Measurements from ENCODE around the gene RPUSD1.

Gene RPUSD1

DNA sequence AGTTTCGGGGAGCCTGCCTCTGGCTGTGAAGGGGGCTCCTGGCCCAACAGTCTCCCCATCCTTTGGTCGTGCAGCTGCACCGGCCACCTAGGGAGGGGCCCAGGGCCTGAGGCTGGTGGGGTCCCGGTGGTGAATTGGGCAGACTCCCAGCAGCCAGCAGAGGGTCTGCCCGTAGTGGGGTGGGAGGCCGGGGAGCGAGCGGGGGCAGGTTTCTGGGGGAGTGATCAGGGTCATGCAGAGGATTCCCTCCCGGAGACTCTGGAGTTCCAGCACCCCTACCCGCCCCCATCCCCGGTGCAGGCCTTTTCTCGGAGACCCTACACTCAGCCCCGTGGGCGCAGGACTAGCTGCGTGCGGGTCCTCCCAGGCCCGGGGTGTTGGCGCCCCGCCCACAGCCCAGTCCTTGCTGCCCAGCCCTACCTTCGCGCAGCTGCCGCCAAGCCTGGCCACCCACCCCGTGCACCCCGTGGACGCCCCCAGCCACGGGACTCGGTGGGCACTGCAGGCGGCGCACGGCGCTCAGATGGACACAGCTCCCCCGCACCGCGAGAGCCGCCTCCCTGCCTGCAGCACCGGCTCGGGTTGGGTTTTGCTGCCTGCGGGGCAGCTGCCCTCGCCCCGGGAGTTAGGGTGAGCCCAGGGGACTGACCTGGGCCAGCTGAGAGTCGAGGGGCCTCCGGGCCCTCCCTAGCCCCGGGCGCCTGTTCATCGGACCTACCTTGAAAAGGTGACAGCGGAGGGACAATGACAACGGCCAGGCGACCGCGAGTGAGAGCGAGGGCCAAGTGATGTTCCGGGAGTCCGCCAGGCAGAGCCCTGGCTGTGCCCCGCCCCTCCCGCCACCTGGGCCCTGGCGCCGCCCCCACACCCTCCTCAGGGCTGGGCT lies 12.0 kb upstream of the RPUSD1 start, which contains the start of gene GNG13:
Gene GNG13 (minus strand): TSS at position 787 of the 886 bp plus-strand sequence. CDS start 1,657 bp downstream, outside the sequence.
- no peak for DNase-seq (ENCODE audit: low read depth in 1 of 2, low spot score in 1 of 2)

DNA sequence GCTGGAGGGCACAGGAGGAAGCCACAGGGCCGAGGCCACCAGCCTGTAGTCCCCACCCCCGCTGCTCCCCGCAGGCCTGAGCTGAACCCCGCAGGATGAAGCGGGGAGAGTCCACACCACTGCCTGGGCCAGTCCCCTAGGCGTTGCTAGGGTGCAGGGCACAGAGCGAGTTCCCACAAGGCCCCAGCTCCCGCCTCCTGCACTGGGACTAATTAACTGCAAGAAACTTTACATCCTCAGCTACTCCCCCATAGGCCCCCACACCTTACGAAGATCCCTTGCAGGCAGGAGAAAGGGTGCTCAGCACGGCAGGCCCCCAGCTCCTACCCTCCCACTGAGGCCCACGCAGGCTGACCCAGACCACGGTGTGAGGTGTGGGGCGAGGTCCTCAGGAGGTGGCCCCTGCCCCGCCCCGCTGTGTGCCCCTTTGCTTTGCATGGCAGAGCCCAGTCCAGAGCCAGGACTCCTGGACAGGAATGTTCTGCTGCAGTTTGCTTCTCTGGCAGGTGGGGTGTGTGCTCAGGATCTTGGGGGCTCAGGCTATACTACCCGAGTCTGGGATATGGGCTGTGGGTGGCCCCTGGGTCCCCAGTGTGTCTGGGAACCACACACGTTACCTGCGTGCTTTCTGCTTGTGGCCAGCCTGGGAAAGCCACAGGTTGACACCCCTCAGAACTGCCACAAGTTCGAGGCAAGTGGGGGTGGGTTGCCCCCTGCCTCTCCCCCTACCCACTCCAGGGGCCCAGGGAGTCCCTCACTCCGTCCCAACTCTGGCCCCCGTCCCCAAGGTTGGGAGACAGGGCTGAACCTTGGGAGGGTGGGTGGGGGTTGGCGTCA lies 11.1 kb upstream of the RPUSD1 start:
- DNase-seq (ENCODE audit: low read depth in 1 of 2, low spot score in 1 of 2): no peak

DNA sequence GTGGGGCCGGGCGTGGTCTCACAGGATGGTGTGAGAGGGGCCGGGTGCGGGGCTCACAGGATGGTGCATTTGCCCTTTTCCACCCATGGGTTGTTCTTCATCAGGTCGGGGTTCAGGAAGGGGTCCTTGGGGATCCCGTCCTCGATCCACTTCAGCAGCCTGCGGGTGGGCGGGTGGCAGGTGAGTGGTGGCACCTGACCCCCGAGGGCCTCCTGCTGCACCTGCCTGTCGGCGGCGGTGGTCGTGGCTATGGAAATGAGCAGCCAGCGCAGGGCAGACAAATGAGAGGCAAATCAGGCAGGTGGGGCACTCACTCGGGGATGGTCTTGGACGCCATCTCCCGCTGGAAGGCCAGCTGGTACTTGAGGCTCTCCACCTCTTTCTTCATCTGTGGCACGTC lies 10.5 kb upstream of the RPUSD1 start:
- DNase-seq (ENCODE audit: low read depth in 1 of 2, low spot score in 1 of 2): no peak

DNA sequence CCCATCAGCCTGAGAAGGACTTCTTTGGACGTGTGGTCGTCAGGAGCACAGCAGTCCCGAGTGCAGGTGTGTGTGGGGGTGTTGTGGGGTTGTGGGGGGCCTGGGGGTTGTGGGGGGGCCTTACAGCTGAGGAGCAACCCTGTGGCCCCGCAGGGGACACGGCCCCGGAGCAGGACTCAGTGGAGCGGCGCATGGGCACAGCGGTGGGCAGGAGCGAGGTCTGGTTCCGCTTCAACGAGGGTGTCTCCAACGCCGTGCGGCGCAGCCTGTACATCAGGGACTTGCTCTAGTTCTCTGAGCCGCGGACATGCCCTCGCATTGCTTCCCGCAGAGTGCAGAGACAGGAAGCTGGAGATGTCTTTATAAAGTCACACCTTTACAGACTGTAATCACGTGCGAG lies 9.5 kb upstream of the RPUSD1 start:
- DNase-seq (ENCODE audit: low read depth in 1 of 2, low spot score in 1 of 2): no peak

DNA sequence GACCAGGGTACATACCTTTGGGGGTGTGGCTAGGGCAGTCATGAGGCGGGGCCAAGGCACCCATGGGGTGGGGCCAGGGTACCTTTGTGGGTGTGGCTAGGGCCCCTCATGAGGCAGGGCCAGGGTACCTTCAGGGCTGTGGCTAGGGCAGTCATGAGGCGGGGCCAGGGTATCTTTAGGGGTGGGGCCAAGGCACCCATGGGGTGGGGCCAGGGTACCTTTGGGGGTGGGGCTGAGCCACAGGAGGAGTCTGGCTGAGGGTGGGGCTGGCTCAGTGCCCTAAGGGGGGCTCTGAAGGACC lies 8.9 kb upstream of the RPUSD1 start:
- no peak for DNase-seq (ENCODE audit: low read depth in 1 of 2, low spot score in 1 of 2)

DNA sequence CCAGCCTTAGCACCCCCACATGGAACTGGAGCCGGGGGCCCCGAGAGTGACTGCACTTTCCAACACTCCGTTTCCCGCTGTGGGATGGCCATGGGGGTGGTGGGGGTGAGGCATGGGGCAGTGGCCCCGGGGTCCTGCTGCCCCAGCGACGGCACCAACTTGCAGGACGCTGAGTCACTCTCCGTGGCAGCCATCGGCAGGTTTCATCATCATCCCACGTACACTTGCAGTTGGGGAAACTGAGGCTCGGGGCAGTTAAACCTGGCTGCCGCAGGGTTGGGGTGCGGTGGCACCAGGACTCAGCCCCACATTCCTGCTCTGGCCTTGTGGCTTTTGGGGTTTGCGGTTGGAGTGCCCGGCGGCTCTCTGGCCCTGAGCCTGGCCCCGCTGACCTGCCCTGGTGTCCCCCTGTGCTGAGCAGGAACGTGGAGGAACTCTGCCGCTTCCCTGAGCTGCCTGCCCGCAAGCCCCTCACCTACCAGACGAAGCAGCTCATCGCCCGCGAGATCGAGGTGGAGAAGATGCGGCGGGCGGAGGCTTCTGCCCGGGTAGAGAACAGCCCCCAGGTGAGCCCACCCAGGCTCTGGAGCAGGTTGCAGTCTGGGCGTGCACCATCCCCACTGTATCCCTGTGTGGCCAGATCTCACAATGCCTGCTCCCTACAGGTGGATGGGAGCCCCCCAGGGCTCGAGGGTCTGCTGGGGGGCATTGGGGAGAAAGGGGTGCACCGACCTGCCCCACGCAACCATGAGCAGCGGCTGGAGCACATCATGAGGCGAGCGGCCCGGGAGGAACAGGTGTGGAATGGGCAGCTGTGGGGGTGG lies 8.3 kb upstream of the RPUSD1 start:
- DNase-seq (ENCODE audit: low read depth in 1 of 2, low spot score in 1 of 2): no peak

DNA sequence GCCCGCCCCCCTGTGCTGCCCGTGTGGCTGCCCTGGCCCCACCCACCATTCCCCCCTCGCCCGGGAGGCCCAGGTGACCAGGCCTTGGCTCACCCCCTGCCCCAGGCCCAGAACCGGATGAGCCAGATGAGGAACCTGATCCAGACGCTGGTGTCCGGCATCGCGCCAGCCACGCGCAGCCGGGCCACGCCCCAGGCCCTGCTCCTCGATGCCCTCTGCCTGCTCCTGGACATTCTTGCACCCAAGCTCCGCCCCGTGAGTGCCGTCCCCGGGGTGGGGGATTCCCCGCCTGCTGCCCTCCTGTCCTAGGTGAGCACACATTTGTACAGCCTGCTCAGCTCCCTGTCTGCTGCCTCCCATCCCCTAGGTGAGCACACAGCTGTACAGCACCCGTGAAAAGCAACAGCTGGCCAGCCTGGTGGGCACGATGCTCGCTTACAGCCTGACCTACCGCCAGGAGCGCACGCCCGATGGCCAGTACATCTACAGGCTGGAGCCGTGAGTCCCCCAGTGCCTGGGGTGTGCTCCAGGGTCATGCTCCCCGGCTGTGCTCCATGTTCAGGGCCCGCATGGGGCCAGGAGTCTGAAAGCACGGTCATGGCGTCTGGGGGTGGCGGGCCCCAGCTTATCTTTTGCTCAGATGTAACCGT lies 7.5 kb upstream of the RPUSD1 start:
- no peak for DNase-seq (ENCODE audit: low read depth in 1 of 2, low spot score in 1 of 2)

DNA sequence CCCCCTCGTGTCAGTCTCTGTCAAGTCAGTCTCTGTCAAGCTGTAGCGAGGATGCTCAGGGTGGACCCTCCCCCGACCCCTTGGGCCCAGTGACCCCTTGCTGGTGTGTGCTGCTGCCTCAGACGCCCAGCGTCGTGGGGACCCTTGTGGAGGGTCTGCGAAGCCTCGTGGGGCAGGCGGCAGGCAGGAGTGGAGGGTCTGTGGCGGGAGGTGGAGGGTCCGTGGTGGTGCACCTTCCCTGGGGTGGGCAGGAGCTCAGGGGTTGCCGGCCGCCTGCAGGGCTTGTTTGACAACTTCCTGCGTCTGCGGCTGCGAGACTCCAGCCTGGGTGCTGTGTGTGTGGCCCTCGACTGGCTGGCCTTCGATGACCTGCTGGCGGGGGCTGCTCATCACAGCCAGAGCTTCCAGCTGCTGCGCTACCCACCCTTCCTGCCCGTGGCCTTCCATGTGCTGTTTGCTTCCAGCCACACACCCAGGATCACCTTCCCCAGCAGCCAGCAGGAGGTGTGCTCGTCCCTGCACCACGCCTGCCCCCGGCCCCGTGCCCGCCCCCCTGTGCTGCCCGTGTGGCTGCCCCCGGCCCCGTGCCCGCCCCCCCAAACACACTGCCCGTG lies 6.8 kb upstream of the RPUSD1 start:
- DNase-seq (ENCODE audit: low read depth in 1 of 2, low spot score in 1 of 2): no peak

DNA sequence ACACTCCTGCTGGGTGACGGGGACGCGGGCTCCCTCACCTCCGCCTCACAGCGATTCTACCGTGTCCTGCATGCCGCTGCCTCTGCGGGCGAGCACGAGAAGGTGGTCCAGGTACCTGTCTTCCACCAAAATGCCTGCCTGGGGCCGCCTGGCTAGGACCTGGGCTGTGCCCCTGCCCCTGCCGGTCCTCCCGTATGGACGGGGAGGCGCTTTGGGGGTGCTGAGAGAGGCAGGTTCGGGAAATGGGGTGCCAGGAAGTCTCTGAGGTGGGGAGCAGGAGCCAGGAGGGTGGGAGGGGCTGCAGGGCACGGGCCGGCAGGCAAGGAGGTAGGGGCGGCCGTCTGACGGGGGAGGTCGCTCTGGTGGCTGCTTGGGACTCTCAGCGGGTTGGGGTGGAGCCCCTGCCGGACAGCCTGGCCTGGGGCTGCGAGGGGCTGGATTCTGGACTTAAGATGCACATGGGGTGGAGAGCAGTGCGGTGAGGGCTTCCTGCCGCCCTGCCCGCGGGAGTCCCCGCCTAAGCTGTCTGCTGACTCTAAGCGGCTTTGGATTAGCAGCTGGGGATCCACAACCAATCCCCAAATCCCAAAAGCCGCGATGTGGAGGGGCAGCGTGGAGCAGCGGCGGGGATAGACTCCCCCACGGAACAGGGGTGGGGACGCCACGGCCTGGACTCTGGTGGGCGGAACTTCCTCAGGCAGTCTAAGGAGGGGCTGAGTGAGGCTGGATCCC lies 6.1 kb upstream of the RPUSD1 start:
- DNase-seq (ENCODE audit: low read depth in 1 of 2, low spot score in 1 of 2): no peak

DNA sequence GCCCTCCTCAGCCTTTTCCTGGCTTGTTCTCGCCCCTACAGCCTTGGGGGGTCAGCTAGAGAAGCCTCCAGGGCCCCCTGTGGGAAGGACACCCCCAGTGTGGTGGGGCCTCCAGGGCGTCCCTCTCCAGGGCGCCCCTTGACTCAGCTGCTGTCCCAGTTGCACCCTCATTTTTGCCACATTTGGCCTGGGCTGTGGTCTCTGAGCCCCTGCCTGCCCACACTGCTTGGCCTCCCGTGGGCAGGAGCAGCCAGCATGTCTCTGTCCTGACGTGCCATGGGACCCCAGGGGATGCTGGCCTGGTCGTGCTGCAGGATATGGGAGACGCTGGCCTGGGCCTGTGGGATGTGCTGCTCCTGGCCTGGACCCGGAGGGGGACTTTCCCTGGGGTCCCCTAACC lies 5.2 kb upstream of the RPUSD1 start:
- DNase-seq (ENCODE audit: low read depth in 1 of 2, low spot score in 1 of 2): no peak

DNA sequence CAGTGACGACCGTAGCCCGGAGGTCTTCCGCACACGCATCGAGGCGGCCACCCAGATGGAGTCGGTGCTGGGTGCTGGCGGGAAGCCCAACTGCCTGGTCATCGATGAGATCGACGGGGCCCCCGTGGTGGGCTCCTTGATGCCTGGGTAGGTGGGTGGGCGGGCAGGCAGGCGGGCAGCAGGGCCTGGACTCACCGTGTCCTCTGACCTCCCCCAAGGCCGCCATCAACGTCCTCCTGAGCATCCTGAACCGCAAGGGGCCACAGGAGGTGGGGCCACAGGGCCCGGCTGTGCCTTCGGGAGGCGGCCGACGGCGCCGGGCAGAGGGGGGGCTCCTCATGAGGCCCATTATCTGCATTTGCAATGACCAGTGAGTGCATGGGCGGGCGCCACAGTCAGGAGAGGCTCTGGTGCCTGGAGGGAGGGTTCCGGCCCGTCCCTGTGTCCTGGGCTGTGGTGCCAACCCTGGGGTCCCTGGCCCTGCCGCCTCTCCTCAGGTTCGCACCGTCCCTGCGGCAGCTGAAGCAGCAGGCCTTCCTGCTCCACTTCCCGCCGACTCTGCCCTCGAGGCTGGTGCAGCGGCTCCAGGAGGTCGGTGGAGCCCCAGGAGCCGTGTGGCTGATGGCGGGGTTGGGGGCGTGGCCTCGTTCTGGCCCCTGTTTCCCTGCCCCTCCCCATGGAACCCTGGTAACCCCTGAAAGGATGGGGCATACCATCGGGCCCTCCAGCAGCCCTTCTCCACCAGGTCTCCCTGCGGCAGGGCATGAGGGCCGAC lies 4.2 kb upstream of the RPUSD1 start:
- DNase-seq (ENCODE audit: low read depth in 1 of 2, low spot score in 1 of 2): no peak

DNA sequence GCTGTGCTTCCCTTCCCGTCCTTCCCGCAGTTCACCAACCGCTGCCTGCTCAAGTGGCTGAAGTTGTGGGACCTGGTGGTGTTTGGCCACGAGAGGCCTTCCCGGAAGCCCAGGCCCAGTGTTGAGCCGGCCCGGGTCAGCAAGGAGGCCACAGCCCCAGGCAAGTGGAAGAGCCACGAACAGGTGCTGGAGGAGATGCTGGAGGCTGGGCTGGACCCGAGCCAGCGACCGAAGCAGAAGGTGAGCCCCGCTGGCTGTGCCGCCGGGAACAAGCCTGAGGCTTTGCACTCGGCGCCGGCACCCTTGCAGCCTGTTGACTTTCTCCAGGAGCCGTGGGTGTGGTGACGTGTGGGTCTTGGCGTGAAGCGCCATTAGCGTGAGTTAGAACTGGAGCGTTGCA lies 3.0 kb upstream of the RPUSD1 start:
- no peak for DNase-seq (ENCODE audit: low read depth in 1 of 2, low spot score in 1 of 2)

DNA sequence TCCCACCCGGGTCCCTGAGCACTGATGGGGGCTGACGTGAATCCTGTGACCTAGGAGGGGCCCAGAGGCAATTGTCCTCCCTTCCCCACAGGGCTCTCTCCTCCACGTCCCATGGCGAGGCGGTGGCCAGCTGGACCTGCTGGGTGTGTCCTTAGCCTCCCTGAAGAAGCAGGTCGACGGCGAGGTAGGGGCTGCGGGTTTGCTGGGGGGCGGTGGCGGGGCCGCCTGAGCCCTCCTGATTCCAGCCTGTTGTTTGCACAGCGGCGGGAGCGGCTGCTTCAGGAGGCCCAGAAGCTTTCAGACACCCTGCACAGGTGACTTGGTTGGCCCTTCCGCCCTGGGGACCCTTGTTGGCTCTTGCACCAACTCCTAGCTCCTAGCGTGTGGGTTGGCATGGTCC lies 1.9 kb upstream of the RPUSD1 start:
- DNase-seq (ENCODE audit: low read depth in 1 of 2, low spot score in 1 of 2): no peak

DNA sequence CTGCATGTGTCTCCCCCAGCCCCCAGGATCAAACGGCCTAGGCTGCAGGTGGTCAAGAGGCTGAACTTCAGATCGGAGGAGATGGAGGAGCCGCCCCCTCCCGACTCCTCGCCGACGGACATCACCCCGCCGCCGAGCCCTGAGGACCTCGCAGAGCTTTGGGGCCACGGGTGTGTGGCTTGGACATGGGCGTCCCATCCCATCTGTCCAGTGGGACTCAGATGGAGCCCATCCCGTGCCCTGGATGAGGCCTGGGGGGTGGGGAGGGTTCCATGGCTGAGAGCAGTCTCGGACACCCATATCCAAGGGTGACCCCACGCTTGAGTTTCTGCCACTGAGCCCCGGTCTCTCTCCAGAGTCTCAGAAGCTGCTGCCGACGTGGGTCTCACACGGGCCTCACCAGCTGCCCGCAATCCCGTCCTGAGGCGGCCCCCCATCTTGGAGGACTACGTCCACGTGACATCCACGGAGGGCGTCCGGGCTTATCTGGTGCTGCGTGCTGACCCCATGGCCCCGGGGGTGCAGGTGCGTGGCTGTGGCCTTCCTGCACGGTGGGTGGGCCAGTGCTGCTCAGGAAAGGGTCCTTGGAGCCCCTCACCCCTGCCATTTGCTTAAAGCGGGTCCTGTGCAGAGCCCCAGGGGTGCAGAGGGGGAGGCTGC lies 1.1 kb upstream of the RPUSD1 start:
- DNase-seq (ENCODE audit: low read depth in 1 of 2, low spot score in 1 of 2): no peak

DNA sequence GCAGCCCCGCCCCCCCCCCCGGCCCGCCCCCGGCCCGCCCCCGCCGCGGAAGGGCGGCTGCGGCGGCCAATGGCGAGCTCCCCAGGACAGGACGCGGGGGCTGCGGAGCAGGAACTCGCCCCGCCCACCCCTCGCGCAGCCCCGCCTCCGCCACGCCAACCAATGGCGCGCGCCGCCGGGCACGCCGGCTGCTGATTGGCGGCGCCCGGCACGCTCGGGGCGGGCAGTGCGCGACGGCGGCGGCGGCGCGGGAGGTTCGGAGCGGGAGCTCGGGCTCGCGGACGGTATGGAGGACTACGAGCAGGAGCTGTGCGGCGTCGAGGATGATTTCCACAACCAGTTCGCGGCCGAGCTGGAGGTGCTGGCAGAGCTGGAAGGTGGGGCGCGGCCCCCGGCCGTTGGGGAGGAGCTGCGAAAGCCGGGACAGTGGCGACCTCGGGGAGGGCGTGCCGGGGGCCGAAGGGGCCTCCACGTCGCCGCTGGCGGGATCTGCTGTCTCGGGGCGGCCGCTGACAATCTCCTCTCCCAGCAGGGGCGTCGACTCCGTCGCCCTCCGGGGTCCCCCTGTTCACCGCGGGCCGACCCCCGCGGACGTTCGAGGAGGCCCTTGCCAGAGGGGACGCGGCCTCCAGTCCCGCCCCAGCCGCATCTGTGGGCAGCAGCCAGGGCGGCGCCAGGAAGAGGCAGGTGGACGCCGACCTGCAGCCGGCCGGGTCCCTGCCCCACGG lies 382 bp upstream of the RPUSD1 start, which contains the start of gene CHTF18:
Gene CHTF18 (plus strand): TSS at position 222 of the 728 bp plus-strand sequence. CDS start 65 bp downstream, at position 287.
- DNase-seq (ENCODE audit: low read depth in 1 of 2, low spot score in 1 of 2): peak; percentile 90 to 93

DNA sequence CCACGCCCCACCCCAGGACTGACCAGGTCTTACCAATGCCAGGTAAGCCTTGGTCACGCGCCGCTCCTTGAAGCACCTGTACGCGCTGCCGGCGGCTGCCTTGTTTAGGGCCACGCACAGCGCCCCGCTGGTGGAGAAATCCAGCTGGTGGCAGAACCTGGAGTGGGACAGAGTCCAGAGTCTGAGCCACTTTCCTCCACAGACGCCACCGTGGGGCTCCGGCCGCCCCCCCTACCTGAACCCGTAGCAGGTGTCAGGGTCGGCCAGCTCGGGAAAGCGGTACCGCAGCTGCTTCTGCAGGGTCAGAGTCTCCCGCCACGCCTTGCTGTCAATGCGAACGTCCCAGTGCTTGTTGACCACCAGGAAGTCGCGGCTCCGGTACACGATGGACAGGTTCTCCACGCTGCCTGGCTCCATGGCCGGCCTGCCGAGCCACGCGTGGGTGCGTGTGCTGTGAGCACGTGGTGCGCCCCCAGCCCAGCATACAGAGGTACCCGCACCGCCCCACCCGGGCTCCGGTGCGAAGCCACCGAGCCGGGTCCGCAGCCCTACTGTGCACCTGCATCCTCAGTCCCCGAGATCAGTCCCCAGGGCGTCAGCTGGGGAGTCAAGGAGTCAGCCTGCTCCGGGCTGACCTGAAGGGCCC lies 737 bp downstream of the RPUSD1 start:
- no peak for DNase-seq (ENCODE audit: low read depth in 1 of 2, low spot score in 1 of 2)
